Skeletal muscle satellite cell (primary cell): Measurements from ENCODE around the gene PPP1R13B.

Experiments
- H3K27me3 ChIP-seq: 2 replicates; pipeline ENCODE4 v1.7.0; 2013; ENCODE audit warnings: low read length; ENCODE audit not compliant: control insufficient read depth, insufficient read depth
- H3K36me3 ChIP-seq: 2 replicates; pipeline ENCODE4 v1.7.0; 2013; ENCODE audit warnings: mild to moderate bottlenecking, control low read depth, low read length; ENCODE audit not compliant: insufficient read depth
- H3K4me1 ChIP-seq: 2 replicates; pipeline ENCODE4 v1.7.0; 2013; ENCODE audit warnings: low read length; ENCODE audit not compliant: control insufficient read depth, insufficient read depth
- H3K4me2 ChIP-seq: 2 replicates; pipeline ENCODE4 v1.7.0; 2013; ENCODE audit warnings: mild to moderate bottlenecking, low read length
- H3K4me3 ChIP-seq: 2 replicates; pipeline ENCODE4 v1.7.0; 2013; ENCODE audit warnings: low read length
- H3K9ac ChIP-seq: 2 replicates; pipeline ENCODE4 v1.7.0; 2013; ENCODE audit warnings: mild to moderate bottlenecking, low read depth, low read length, moderate library complexity
- H3K9me3 ChIP-seq: replicated peaks from 2 replicates; pipeline ENCODE4 v1.7.0; 2013; ENCODE audit warnings: mild to moderate bottlenecking, control low read depth, low read length

The PPP1R13B gene

GRCh38 chr14:103728141-103728540 lies 119.2 kb downstream of the PPP1R13B start:
- Histone ChIP-seq H3K9ac (no peak overlapping the region), H3K4me2 (no peak overlapping the region), H3K4me3 (no peak overlapping the region), H3K27me3 (no peaks in the 10 kb centered on the region), H3K9me3 (no peaks in the 10 kb centered on the region), H3K36me3 (peaks cover 46% of the 10 kb centered on the region), H3K4me1 (peaks cover 21% of the 10 kb centered on the region)

GRCh38 chr14:103727313-103727980 lies 119.9 kb downstream of the PPP1R13B start:
- Histone ChIP-seq H3K4me3 (no peak overlapping the region), H3K4me2 (no peak overlapping the region), H3K36me3 (peaks cover 39% of the 10 kb centered on the region)

GRCh38 chr14:103726474-103726873 lies 120.9 kb downstream of the PPP1R13B start:
- no peaks in the 10 kb centered on the region for H3K27me3 ChIP-seq
- H3K36me3 ChIP-seq = peaks cover 30% of the 10 kb centered on the region
- peaks cover 33% of the 10 kb centered on the region for H3K4me1 ChIP-seq
- no peak overlapping the region for H3K4me3 ChIP-seq
- no peak overlapping the region for H3K4me2 ChIP-seq
- no peaks in the 10 kb centered on the region for H3K9me3 ChIP-seq
- no peak overlapping the region for H3K9ac ChIP-seq

More at GRCh38 chr14:103727313-103727980, 119.9 kb downstream of the PPP1R13B start:
- H3K27me3 ChIP-seq = no peaks in the 10 kb centered on the region
- H3K4me1 ChIP-seq = peaks cover 25% of the 10 kb centered on the region
- H3K9ac ChIP-seq = no peak overlapping the region
- H3K9me3 ChIP-seq = no peaks in the 10 kb centered on the region

DNA sequence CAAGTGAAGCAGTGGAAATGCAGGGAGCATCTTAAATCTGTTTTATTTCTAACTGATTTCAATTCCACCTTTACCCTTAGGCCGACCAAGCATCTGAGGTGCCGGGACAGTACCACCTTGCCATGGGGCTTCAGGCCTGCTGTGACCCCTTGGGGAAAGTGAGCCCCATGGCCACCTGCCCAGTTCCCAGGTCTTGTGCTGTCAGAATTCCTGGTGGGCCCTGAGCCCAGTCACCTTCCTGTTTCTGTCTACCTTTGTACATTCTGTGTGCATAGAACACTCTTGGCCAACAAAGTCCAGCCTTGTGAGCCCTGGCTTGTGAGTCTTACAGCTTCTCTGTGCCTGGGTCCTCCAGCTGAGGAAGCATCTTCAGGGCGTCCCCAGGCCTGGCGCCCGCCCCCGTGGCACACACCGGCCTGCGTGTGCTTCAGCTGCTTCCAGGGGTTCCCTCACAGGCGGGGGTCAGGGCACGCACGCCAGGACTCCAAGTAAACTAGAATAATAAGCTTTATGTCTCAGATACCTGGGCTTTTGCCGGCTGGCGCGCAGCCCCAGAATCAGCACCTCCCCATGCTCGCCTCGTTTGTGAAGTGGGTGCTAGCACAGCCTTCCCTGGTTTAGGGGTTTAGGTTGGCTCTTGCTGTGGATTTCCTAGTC lies 121.5 kb downstream of the PPP1R13B start:
- Histone ChIP-seq H3K27me3 (no peaks in the 10 kb centered on the region), H3K36me3 (peaks cover 29% of the 10 kb centered on the region), H3K9me3 (no peaks in the 10 kb centered on the region), H3K4me3 (no peak overlapping the region), H3K4me2 (no peak overlapping the region), H3K9ac (no peak overlapping the region), H3K4me1 (peaks cover 37% of the 10 kb centered on the region)

DNA sequence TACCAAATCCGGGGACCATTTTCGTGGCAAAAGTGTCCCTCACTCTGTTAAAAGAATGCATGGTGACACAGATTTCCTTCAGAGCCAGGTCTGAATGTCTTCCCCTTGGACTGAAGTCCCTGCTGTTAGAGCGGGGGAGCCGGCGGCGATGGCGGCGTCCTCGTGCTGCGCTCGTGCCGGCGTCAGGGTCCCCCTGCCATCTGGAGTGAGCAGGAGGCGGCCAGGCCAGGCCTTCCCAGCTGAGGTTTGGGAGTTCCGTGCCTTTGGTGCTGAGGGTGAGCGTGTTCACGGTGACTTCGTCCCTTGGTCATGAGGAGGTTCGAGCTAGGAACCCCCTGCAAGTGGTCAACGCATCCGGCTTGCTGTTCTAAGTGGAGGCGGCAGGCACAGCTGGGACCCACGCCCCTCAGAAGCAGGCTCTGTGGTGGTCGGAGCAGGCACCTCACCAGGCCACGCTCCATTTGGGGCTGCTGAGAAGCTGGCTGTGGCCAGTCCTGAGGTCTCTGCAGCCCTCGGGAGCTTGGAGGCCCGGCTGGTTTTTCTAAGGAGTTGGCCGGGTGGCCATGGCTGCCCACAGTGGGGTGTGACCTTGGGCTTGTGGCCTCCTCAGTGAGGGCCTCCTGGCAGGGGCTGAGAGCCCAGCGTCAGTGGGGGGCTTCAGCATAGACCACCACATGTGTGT lies 122.2 kb downstream of the PPP1R13B start:
- H3K36me3 ChIP-seq = peaks cover 22% of the 10 kb centered on the region
- no peaks in the 10 kb centered on the region for H3K9me3 ChIP-seq
- H3K9ac ChIP-seq = no peak overlapping the region

GRCh38 chr14:103724116-103724515 lies 123.3 kb downstream of the PPP1R13B start:
- peak overlapping the region; percentile 67 for H3K4me2 ChIP-seq
- no peaks in the 10 kb centered on the region for H3K9me3 ChIP-seq
- H3K9ac ChIP-seq = peak overlapping the region; percentile 36
- peaks cover 12% of the 10 kb centered on the region for H3K36me3 ChIP-seq
- peaks cover 37% of the 10 kb centered on the region for H3K4me1 ChIP-seq
- H3K27me3 ChIP-seq = no peaks in the 10 kb centered on the region
- no peak overlapping the region for H3K4me3 ChIP-seq

More for the DNA sequence above, 122.2 kb downstream of the PPP1R13B start:
- no peak overlapping the region for H3K4me2 ChIP-seq
- H3K4me3 ChIP-seq = no peak overlapping the region
- peaks cover 37% of the 10 kb centered on the region for H3K4me1 ChIP-seq
- no peaks in the 10 kb centered on the region for H3K27me3 ChIP-seq

DNA sequence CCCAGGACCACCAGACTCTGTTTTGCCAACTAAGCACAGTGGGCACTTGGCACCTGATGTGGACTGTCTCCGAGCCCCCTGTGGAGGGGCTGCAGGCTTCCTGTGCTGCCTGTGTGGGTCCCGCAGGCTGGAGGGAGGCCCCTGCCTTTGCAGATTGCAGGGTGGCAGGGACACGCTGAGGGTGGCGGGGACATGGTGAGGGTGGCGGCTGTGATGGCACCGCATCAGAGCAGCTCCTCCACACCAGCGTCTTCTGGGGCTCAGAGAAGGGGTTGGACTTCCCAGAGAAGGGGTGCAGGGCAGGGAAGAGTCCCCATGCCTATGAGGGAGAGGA lies 123.7 kb downstream of the PPP1R13B start:
- Histone ChIP-seq H3K9me3 (no peaks in the 10 kb centered on the region), H3K27me3 (no peaks in the 10 kb centered on the region), H3K4me2 (peak overlapping the region; percentile 67), H3K4me1 (peaks cover 40% of the 10 kb centered on the region), H3K36me3 (peaks cover 8% of the 10 kb centered on the region), H3K9ac (peak overlapping the region; percentile 36), H3K4me3 (no peak overlapping the region)

DNA sequence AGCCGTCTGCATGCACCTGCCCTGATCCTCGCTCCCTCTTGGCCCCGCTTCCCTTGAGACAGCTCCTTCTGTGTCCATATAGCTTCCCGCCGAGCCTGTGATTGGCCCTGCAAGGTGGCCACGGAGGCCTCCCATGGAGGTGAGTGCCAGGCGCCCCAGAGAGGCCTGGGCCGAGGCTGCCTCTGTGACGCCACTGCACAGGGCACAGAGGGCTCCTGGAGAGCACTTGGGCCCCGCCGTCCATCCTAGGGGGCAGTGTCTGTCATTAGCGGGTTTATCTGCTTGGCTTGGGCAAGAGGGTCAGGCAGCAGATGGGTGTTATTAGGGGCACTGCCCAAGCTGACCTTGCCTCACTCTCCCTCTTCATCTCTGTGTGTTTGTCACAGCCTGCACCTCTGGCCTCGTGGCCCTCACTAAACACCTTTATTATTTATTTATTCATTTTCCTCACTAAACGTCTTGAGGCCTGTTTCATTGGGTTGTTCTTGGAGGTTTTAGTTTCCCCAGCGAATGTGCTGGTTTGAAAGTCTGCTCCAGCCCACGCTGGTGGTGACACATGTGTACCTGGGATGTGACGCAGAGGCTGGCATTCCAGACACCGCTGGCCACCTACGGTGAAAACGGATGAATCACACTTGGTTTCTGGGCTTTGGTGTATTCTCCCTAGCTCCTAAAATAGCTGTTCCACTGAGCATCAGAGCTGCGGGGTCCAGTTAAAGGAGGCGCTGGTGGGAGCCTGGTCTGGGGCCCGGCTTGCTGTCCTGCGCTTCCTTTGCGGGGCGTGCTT lies 125.8 kb downstream of the PPP1R13B start:
- Histone ChIP-seq H3K27me3 (no peaks in the 10 kb centered on the region), H3K4me1 (peaks cover 57% of the 10 kb centered on the region), H3K4me2 (peak overlapping the region; percentile 60), H3K9ac (peak overlapping the region; percentile 18), H3K36me3 (no peaks in the 10 kb centered on the region), H3K4me3 (no peak overlapping the region), H3K9me3 (no peaks in the 10 kb centered on the region)

DNA sequence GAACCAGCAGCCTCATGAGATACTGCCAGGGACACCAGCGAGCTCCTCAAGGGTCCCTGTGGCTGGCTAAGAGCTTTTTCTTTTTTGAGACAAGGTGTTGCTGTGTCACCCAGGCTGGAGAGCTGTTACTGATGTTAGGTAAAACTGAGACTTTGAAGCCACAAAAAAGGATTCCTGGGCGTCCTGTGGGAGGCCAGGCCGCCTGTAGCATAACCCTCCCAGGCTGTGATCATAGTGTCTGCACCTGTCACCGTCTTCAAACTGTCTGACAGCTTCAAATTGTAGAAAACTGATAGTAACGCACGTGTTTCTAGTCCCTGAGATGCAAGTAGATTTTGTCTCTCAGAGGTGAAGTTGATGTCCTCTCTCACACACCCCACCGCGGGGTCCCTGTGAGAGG lies 127.6 kb downstream of the PPP1R13B start:
- Histone ChIP-seq H3K9ac (no peak overlapping the region), H3K9me3 (no peaks in the 10 kb centered on the region), H3K36me3 (no peaks in the 10 kb centered on the region), H3K4me2 (no peak overlapping the region), H3K4me1 (peaks cover 53% of the 10 kb centered on the region), H3K27me3 (no peaks in the 10 kb centered on the region), H3K4me3 (no peak overlapping the region)

- Histone ChIP-seq H3K36me3 (no peaks in the 10 kb centered on the region), H3K27me3 (no peaks in the 10 kb centered on the region), H3K9me3 (no peaks in the 10 kb centered on the region), H3K4me2 (peak overlapping the region; percentile 4), H3K4me3 (no peak overlapping the region), H3K9ac (no peak overlapping the region), H3K4me1 (peaks cover 51% of the 10 kb centered on the region)
Measured at GRCh38 chr14:103718572-103718971, 128.8 kb downstream of the PPP1R13B start.

- H3K4me2 ChIP-seq = peak overlapping the region; percentile 99
- H3K9ac ChIP-seq = peak overlapping the region; percentile 79
- peaks cover 55% of the 10 kb centered on the region for H3K4me1 ChIP-seq
- peak overlapping the region; percentile 85 for H3K4me3 ChIP-seq
- no peaks in the 10 kb centered on the region for H3K36me3 ChIP-seq
- no peaks in the 10 kb centered on the region for H3K27me3 ChIP-seq
- no peaks in the 10 kb centered on the region for H3K9me3 ChIP-seq
Measured at GRCh38 chr14:103716899-103717411, 130.4 kb downstream of the PPP1R13B start.
